Erythroblast (primary cell): ENCODE measurements around the gene TEDC2.

Experiments used
- GATA1 ChIP-seq: IDR thresholded peaks from 2 replicates; pipeline ENCODE4 v1.6.1; 2011; ENCODE audit warnings: low read depth, mild to moderate bottlenecking, control low read depth, low read length, moderate library complexity
- POLR2A ChIP-seq: IDR thresholded peaks from 2 replicates; pipeline ENCODE4 v1.6.1; 2011; ENCODE audit warnings: mild to moderate bottlenecking, low read length

DNA sequence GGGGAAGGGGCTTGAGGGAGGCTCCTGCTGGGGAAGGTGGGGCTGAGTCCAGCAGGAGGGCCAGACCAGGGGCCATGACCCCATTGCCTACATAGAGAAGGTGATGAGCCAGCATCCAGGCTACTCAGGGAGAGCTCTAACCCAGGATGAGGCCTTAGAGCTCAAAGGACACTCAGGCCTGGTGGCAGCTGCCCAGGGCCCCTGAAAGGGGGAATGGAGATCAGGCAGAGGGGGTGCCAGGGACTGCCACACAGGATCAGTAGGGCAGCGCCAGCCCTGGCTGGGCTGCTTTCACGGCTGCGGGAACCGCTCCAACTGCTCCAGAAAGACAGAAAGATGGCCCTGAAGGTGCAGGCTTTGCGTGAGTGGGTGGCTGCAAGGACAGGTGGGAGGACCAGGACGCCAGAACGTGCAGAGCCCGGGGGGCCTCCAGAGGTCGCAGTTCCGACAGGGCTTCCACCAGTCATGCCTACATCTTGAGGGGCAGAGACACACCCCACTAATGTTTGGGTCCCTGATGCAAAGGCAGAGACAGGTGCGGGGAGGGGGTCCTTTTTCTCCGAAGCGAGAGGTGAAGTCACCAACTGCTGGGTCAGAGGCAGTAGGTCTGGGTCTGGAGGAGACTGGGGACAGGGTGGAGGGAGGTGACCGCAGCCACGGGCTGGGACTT lies 53.0 kb downstream of the TEDC2 start:
- TF ChIP-seq GATA1: no peak
- TF ChIP-seq POLR2A: no peak
